GM12878 (cell line): ENCODE data around the gene PEX26. TPM values are rescaled to one million over a fixed set of nuclear protein-coding genes. Genes with fewer than 3 reads are reported as not detected.
A peak's percentile ranks its signal among the peaks of the same experiment; 100 is the strongest.

Experiments
- ATAC-seq: fragments of 200-7000 bp; cut with Tn5 transposase; 3 replicates; pipeline ENCODE4 v1.9.1; 2020; ENCODE audit warnings: mild to moderate bottlenecking, moderate library complexity
- BruUV-seq: library from RNA; stranded (reverse); fragments of 400-500 nt; replicated peaks from 2 replicates; lab custom pipeline; 2021; lab: Mats Ljungman, UMichigan
- CTCF ChIA-PET: fragments of 300-600 bp; sonication (Branson Sonifier 250); formaldehyde crosslinking; extraction: SDS; loops from one replicate; lab custom pipeline; 2021; ENCODE audit warnings: inconsistent platforms; lab: Yijun Ruan, JAX
- POLR2A ChIA-PET: fragments of 350-600 bp; formaldehyde crosslinking; extraction: SDS; loops from one replicate; lab custom pipeline; 2021; ENCODE audit warnings: inconsistent platforms; lab: Charles Lee
- RAD21 ChIA-PET: fragments of 300-600 bp; sonication (Branson Sonifier 250); formaldehyde crosslinking; loops from one replicate; lab custom pipeline; 2023; ENCODE audit warnings: antibody characterized with exemption; ENCODE audit not compliant: unreplicated experiment; lab: Charles Lee
- SMC1A ChIA-PET: fragments of 300-600 bp; sonication (Branson Sonifier 250); formaldehyde crosslinking; loops from one replicate; lab custom pipeline; 2023; ENCODE audit not compliant: unreplicated experiment, uncharacterized antibody; lab: Charles Lee
- DNase-seq: peaks from one replicate; pipeline ENCODE4 v3.0.0-alpha.2; 2011; ENCODE audit warnings: low read depth, low spot score
- FAIRE-seq: peaks from 3 replicates; lab custom pipeline; 2011; peaks lifted over from hg19 to GRCh38; lab: Jason Lieb, UNC
- H2AFZ ChIP-seq: 2 replicates; pipeline ENCODE4 v1.6.0; 2011; ENCODE audit warnings: low read depth, low read length, control low read depth; ENCODE audit not compliant: control insufficient read depth
- H3K27ac ChIP-seq: 2 replicates; pipeline ENCODE4 v1.5.1; 2011; ENCODE audit warnings: control low read depth; ENCODE audit not compliant: control insufficient read depth, insufficient read depth
- H3K27me3 ChIP-seq, 2 experiments: replicated peaks in 1 of 2; 2 replicates each; pipeline versions ENCODE4 v1.6.0 to v1.6.1; 2011; ENCODE audit warnings: low read length in 1 of 2; ENCODE audit not compliant: control insufficient read depth in 2 of 2, insufficient read depth in 2 of 2
- H3K36me3 ChIP-seq, 2 experiments: 2 replicates each; pipeline ENCODE4 v1.5.1; 2011; ENCODE audit warnings: low read length in 1 of 2; ENCODE audit not compliant: control insufficient read depth in 2 of 2, insufficient read depth in 2 of 2
- H3K4me1 ChIP-seq: 2 replicates; pipeline ENCODE4 v1.6.1; 2011; ENCODE audit warnings: mild to moderate bottlenecking, low read length, moderate library complexity, mixed read lengths; ENCODE audit not compliant: control insufficient read depth, insufficient read depth
- H3K4me2 ChIP-seq: 2 replicates; pipeline ENCODE4 v1.6.0; 2011; ENCODE audit warnings: control low read depth; ENCODE audit not compliant: control insufficient read depth, insufficient read depth
- H3K4me3 ChIP-seq: fragments of 200-600 bp; sonication (generic); 2 replicates; pipeline ENCODE4 v1.5.1; 2016
- H3K79me2 ChIP-seq: 2 replicates; pipeline ENCODE4 v1.6.0; 2011; ENCODE audit warnings: low read length; ENCODE audit not compliant: control insufficient read depth, insufficient read depth
- H3K9ac ChIP-seq: 2 replicates; pipeline ENCODE4 v1.8.0; 2011; ENCODE audit warnings: low read length, control low read depth, mixed read lengths; ENCODE audit not compliant: control insufficient read depth, insufficient read depth
- H3K9me3 ChIP-seq: replicated peaks from 3 replicates; pipeline ENCODE4 v1.5.1; 2011; ENCODE audit warnings: mild to moderate bottlenecking, low read length; ENCODE audit not compliant: control insufficient read depth, insufficient read depth
- H4K20me1 ChIP-seq: 2 replicates; pipeline ENCODE4 v1.6.0; 2011; ENCODE audit not compliant: control insufficient read depth, insufficient read depth
- BCL11A ChIP-seq: IDR thresholded peaks from 2 replicates; pipeline ENCODE4 v1.6.1; 2011; ENCODE audit warnings: low read depth, low read length
- CBFB ChIP-seq: IDR thresholded peaks from 2 replicates; pipeline ENCODE4 v1.6.1; 2016; ENCODE audit warnings: antibody characterized with exemption, low read depth
- CHD1 ChIP-seq: IDR thresholded peaks from 2 replicates; pipeline ENCODE4 v1.6.1; 2012; ENCODE audit warnings: low read depth, low read length, improper control_type of control experiment
- CHD4 ChIP-seq: fragments of 200-600 bp; sonication (generic); IDR thresholded peaks from 2 replicates; pipeline ENCODE4 v1.6.1; 2016; ENCODE audit warnings: mild to moderate bottlenecking
- HDAC6 ChIP-seq: fragments of 200-600 bp; sonication (generic); IDR thresholded peaks from one replicate; pipeline ENCODE4 v1.8.0; 2017; ENCODE audit warnings: antibody characterized with exemption; ENCODE audit not compliant: unreplicated experiment
- PBX3 ChIP-seq: IDR thresholded peaks from 2 replicates; pipeline ENCODE4 v1.6.1; 2011; ENCODE audit warnings: mild to moderate bottlenecking, low read depth, low read length, moderate library complexity; ENCODE audit not compliant: insufficient replicate concordance
- POLR2AphosphoS2 ChIP-seq: IDR thresholded peaks from 2 replicates; pipeline ENCODE4 v1.6.1; 2011; ENCODE audit warnings: low read depth, mild to moderate bottlenecking, low read length, improper control_type of control experiment, moderate library complexity
- RAD51 ChIP-seq: fragments of 450-650 bp; IDR thresholded peaks from 2 replicates; pipeline ENCODE4 v1.6.1; 2016; ENCODE audit warnings: moderate library complexity, mild to moderate bottlenecking, inconsistent platforms
- RELB ChIP-seq: fragments of 450-650 bp; IDR thresholded peaks from 2 replicates; pipeline ENCODE4 v1.6.1; 2017; ENCODE audit warnings: low read depth, mild to moderate bottlenecking, moderate library complexity
- RFX5 ChIP-seq: IDR thresholded peaks from 2 replicates; pipeline ENCODE4 v1.6.1; 2011; ENCODE audit warnings: low read depth, low read length, improper control_type of control experiment
- TARDBP ChIP-seq: IDR thresholded peaks from 2 replicates; pipeline ENCODE4 v1.6.1; 2016; ENCODE audit warnings: borderline replicate concordance
- USF2 ChIP-seq: IDR thresholded peaks from 2 replicates; pipeline ENCODE4 v1.6.1; 2011; ENCODE audit warnings: low read depth, low read length, improper control_type of control experiment, borderline replicate concordance
- ZBTB40 ChIP-seq: fragments of 450-650 bp; IDR thresholded peaks from 2 replicates; pipeline ENCODE4 v1.6.1; 2016; ENCODE audit warnings: mild to moderate bottlenecking, moderate library complexity, borderline replicate concordance
- ZNF384 ChIP-seq: IDR thresholded peaks from 2 replicates; pipeline ENCODE4 v1.6.1; 2012; ENCODE audit warnings: low read depth, mild to moderate bottlenecking, low read length, improper control_type of control experiment, borderline replicate concordance
- ZSCAN29 ChIP-seq: fragments of 450-650 bp; IDR thresholded peaks from 2 replicates; pipeline ENCODE4 v1.6.1; 2017; ENCODE audit warnings: mild to moderate bottlenecking, moderate library complexity
- WGBS: methylation state at CpG from one replicate; pipeline ENCODE4 v1.1.6; 2016; ENCODE audit warnings: low lambda C conversion rate; ENCODE audit not compliant: insufficient replicate concordance, insufficient coverage; ENCODE audit errors: missing lambda C conversion rate; 5-methylcytosine and 5-hydroxymethylcytosine counted together
- in situ Hi-C: fragments of 300-500 bp; cut with MboI; formaldehyde crosslinking; loops from 9 replicates; pipeline ENCODE4 v1.14.3; 2018; ENCODE audit warnings: mixed read lengths
- intact Hi-C: fragments of 100-400 bp; cut with micrococcal nuclease; formaldehyde crosslinking; loops from one replicate; pipeline ENCODE4 v1.14.2; 2022; ENCODE audit not compliant: unreplicated experiment
- polyA plus RNA-seq, 11 experiments: library from polyadenylated mRNA; depleted of rRNA in 4 of 11; unstranded in 6 of 11; stranded (reverse) in 5 of 11; fragments of >200 nt; fragmentation: Nextera tagmentation in 4 of 11; fragmentation: Illumina TruSeq in 1 of 11; extraction: Ambion mirVana in 4 of 11; extraction: Trizol in 1 of 11; gene quantifications; 1 replicate in 1 of 11; 2 replicates in 10 of 11; pipeline versions ENCODE4 v1.2.1 to v1.2.3, GENCODE V29; 2011 to 2016; ENCODE audit warnings: inconsistent platforms in 2 of 11, missing spikeins in 2 of 11, low read depth in 1 of 11
- total RNA-seq, 4 experiments: library from RNA; depleted of rRNA in 3 of 4; stranded (reverse); fragments of >200 nt in 3 of 4; fragmentation: Illumina TruSeq in 1 of 4; extraction: Trizol in 1 of 4; gene quantifications; 2 replicates each; pipeline versions ENCODE4 v1.2.1 to v1.2.3, GENCODE V29; 2013 to 2021

Gene PEX26
- total and polyA plus RNA-seq, 10 of the 15 experiments (the other 5 are each of a cell fraction or from before 2014, with no cell fraction given) = 0.79 to 50.8 (median 22.4) TPM

- Histone ChIP-seq H3K4me1 (peaks cover 42% of the 10 kb centered on the region), H3K4me3 (peak overlapping the region; percentile 29; the same call in 1 of the 2 replicates), H3K27ac (peak overlapping the region; percentile 80), H3K27me3 (no peaks in the 10 kb centered on the region), H3K4me2 (peak overlapping the region; percentile 72), H3K36me3 (peaks cover 19 to 33% of the 10 kb centered on the region in 2 experiments; a peak in 3 of 4 replicates), H3K9ac (peak overlapping the region; percentile 24), H4K20me1 (no peaks in the 10 kb centered on the region), H3K9me3 (no peaks in the 10 kb centered on the region), H3K79me2 (peaks cover 8% of the 10 kb centered on the region), H2AFZ (no peak overlapping the region)
- SMC1A ChIA-PET = interaction anchor here (0.6 to 6.8 kb wide), 8 partner anchors 11 to 1817 kb away, joined by 3 to 69 read pairs (median 4); partner anchors contain the start of genes PEX26 and TUBA8
- DNase-seq (peak; percentile 76), ATAC-seq (peak; percentile 78), FAIRE-seq (peak; percentile 38)
- intact Hi-C loops = loop anchor here (1.0 to 10.0 kb wide), 2 partner anchors 17 to 56 kb away; no protein-coding TSS in a partner anchor
- CTCF ChIA-PET = interaction anchor here (0.8 to 4.6 kb wide), 6 partner anchors 10 to 349 kb away, joined by 3 to 22 read pairs (median 7); partner anchors contain the start of gene PEX26
- in situ Hi-C loops = no loop called here
- TSS peak; percentile 8 for BruUV-seq
- 21% methylated on average over 11 of the region's 11 CpGs for WGBS
- RAD21 ChIA-PET = interaction anchor here (1.2 to 2.7 kb wide), 5 partner anchors 11 to 61 kb away, joined by 4 to 32 read pairs (median 12); partner anchors contain the start of genes PEX26, TUBA8 and USP18
- POLR2A ChIA-PET = interaction anchor here (1.2 kb wide), 1 partner anchor 15 kb away, joined by 4 read pairs; no protein-coding TSS in a partner anchor
- no peak for TF ChIP-seq CHD1
- TF ChIP-seq RELB = no peak
- no peak for TF ChIP-seq ZNF384
- TF ChIP-seq CBFB = no peak
- TF ChIP-seq TARDBP = no peak
- TF ChIP-seq POLR2AphosphoS2 = no peak
- no peak for TF ChIP-seq HDAC6
- no peak for TF ChIP-seq USF2
- no peak for TF ChIP-seq RAD51
- no peak for TF ChIP-seq CHD4
- TF ChIP-seq ZSCAN29 = no peak
- no peak for TF ChIP-seq RFX5
- TF ChIP-seq PBX3 = no peak
- no peak for TF ChIP-seq ZBTB40
- 0 out of 2 replicates have a peak, but pooled peaks have one; percentile 7 for TF ChIP-seq BCL11A
Measured at GRCh38 chr22:18088825-18089568, 11.2 kb downstream of the PEX26 start.
